GM21619 (cell line): ENCODE data around the gene CETP.
"Not testable (repeated sequence)": the region's sequence is repeated elsewhere in the genome, so short reads cannot be mapped to it uniquely, and the experiment has no call there.

ENCODE experiments used
- ATAC-seq: cut with Tn5 transposase; IDR thresholded peaks from one replicate; pipeline ENCODE4 v1.9.1; 2021; ENCODE audit not compliant: unreplicated experiment

The CETP gene

GRCh38 chr16:56980792-56981724, 19.3 kb downstream of the CETP start:
- peak; percentile 45 for ATAC-seq

- ATAC-seq, result no peak
These were observed 20.1 kb downstream of the CETP start for GRCh38 chr16:56981729-56982271.

- ATAC-seq, result no peak
These were observed 20.9 kb downstream of the CETP start for GRCh38 chr16:56982695-56983094.

- no peak for ATAC-seq
These were observed 21.5 kb downstream of the CETP start for GRCh38 chr16:56983211-56983751.

GRCh38 chr16:56984639-56985038, 22.9 kb downstream of the CETP start:
- ATAC-seq, result no peak

GRCh38 chr16:56985288-56985961, 23.7 kb downstream of the CETP start:
- ATAC-seq, result no peak

DNA sequence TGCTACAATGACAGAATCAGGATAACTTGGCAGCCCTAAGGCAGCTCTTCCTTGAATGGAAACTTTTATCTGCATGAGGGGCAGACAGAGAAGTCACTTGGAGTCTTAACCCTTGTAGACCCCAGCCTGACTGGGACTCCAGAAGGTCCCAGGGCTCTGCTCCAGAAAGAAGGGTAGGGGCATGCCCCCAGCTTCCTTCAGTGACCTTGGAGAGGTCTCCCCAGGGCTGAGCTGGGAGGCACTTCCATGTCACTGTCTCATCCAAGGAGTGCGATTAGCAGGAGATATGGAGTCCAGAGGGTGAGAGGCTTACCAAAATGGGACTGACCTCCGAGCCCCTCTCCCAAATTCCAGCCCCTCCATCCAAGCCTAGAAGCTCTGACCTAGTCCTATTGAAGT, 24.2 kb downstream of the CETP start:
- no peak for ATAC-seq

DNA sequence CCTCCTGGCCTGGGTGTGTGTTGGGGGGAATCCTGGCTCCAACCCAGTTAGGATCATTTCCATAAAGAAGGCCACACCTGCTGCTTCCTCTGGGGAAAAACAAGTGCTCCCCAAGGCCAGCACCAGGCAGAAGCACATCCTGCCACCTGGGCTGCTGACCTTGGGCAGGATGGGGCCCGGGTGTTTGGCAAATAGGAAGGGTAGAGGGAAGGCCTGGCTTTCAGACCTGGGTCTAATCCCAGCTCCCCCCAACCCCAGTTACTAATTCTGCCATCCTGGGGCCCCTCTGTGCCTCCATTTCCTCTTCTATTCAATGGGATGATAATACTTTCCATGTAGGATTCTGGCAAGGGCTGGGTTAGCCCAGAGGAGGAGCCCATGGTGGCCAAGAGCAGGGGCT, 24.6 kb downstream of the CETP start:
- ATAC-seq, result no peak

DNA sequence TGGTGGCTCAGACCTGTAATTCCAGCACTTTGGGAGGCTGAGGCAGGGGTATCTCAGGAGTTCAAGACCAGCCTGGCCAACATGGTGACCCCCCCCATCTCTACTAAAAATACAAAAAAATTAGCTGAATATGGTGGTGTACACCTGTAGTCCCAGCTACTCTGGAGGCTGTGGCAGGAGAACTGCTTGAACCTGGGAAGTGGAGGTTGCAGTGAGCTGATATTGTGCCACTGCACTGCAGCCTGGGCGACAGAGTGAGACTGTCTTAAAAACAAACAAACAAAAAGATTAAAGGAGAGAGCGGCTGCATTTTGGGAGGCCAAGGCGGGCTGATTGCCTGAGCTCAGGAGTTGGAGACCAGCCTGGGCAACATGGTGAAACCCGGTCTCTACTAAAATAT, 25.2 kb downstream of the CETP start:
- not testable (repeated sequence) for ATAC-seq

DNA sequence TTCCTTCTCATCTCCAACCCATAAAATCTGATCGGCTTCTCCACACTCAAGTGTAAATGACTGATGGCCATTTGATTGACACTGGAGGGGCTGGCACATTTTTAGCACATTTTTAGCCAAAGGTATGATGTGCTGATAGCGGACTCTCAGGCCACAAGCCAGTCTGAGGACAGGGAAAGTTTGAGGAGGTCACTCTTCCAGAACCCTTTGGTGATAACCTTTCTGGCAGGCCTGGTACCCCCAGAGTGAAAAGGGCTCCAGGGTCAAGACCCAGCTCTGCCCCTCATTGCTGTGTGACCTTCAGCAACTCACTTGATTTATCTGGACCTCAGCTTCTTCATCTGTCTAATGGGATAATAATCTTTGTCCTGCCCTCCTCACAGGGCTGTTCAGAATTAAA, 25.9 kb downstream of the CETP start:
- no peak for ATAC-seq

- ATAC-seq, result no peak
These were observed 26.6 kb downstream of the CETP start for GRCh38 chr16:56988161-56988947.

GRCh38 chr16:56988948-56989945, 27.5 kb downstream of the CETP start, which contains the start of gene NLRC5:
NLRC5 (plus strand) TSS chr16:56989557; CDS start chr16:57020713, 31,156 bp downstream.
- peak; percentile 61 for ATAC-seq

GRCh38 chr16:56989988-56990387, 28.2 kb downstream of the CETP start:
- ATAC-seq, result no peak

DNA sequence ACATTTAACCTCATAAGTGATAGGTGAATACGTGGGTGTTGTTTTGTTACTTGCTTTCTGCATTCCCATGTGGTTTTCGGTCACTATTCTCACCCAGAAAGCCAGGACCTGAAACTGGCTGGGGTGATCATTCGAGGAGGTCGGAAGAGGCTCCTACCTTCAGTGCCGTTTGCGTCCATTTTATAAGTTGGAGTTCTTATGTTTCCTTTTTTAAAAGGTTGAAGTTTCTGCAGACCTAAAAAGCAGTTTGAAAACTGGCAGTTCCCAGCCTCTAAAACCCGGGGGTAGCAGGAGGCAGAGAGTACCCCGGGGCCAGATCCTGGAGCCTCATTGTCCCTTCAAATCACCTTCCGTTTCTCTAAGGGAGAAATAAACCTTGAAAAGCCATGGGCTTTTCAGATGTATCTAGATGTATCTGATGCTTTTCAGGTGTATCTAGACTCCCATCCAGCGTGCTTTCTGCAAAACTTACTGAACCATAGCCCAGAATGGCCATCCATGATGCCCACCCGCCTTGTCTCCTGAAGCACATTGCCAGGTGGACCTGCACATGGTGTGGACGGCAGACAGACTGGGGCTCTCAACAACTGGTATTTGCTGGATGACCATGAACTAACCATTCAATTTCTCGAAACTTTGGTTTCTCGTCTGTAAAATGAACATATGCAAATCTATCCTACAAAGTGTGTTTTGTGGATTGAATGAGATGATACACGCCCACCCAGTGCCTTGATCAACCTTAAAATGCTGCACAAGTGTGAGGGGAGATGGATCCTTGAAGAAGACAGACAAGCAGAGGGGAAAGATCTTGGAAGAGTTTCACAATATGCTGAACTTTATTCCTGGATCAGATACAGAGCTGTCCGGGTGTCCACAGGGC, 28.9 kb downstream of the CETP start:
- no peak for ATAC-seq

GRCh38 chr16:56992431-56992830, 30.7 kb downstream of the CETP start:
- not testable (repeated sequence) for ATAC-seq

GRCh38 chr16:56993204-56993603, 31.5 kb downstream of the CETP start:
- no peak for ATAC-seq

GRCh38 chr16:56994311-56994710, 32.6 kb downstream of the CETP start:
- no peak for ATAC-seq

DNA sequence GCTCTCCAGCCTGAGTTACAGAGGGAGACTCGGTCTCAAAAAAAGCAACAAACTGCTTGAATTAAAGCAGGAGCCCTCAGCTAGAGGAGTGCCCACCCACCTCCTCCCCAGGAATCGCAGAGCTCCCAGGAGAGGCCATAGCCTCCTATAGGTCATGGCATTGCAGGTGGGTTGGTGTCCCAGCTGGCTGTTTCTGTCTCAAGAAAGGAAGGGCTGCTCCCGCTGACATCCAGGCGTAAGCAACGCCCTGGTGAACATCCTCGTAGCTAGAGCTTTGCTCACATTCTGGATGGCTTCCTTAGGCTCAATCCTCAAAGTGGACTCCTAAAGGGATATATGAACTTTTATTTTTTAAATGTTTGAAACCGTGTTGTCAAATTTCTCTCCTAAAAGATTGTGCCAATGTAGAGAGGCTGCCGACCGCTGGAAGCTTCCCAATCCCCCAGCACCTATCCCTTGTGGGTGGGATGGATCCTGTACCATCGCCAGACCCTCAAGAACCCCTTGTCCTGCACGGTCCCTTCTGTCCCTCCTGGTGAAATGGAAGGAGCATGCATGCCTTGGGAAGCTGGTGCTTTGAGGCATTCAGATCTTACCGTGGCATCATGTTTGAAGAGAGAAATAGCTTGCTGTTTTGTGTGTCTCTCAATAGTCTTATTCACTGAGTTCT, 33.5 kb downstream of the CETP start:
- no peak for ATAC-seq
